Lower lobe of right lung (tissue), 2 donors: ENCODE measurements around the gene GUK1. TPM values are rescaled to one million over a fixed set of nuclear protein-coding genes. Genes with fewer than 3 reads are reported as not detected.

Experiments used
- ATAC-seq, 2 donors: fragments of 200-7000 bp; cut with Tn5 transposase; one replicate each; pipeline ENCODE4 v1.9.1; 2020 to 2022; ENCODE audit warnings: mild to moderate bottlenecking in 2 of 2, moderate library complexity in 2 of 2
- DNase-seq: peaks from one replicate; pipeline ENCODE4 v3.0.0-alpha.2; 2020
- H3K27ac ChIP-seq: fragments of 200-600 bp; one replicate; pipeline ENCODE4 v1.8.0; 2022
- H3K27me3 ChIP-seq: fragments of 200-600 bp; one replicate; pipeline ENCODE4 v1.8.0; 2022; ENCODE audit warnings: low read depth
- H3K36me3 ChIP-seq: fragments of 200-600 bp; one replicate; pipeline ENCODE4 v1.8.0; 2022; ENCODE audit warnings: mild to moderate bottlenecking
- H3K4me1 ChIP-seq: fragments of 200-600 bp; one replicate; pipeline ENCODE4 v1.8.0; 2022
- H3K4me3 ChIP-seq: fragments of 200-600 bp; one replicate; pipeline ENCODE4 v1.8.0; 2022; ENCODE audit warnings: mild to moderate bottlenecking
- H3K9me3 ChIP-seq: fragments of 200-600 bp; one replicate; pipeline ENCODE4 v1.8.0; 2022
- intact Hi-C: fragments of 100-400 bp; cut with DNase I; formaldehyde crosslinking; loops from one replicate; pipeline ENCODE4 v1.11.0; 2022
- total RNA-seq: library from RNA; stranded (reverse); fragmentation: NEBNext Ultra II Directional; extraction: Animal tissue kit (Norgen Biotek cat#: 25700); gene quantifications from one replicate; pipeline ENCODE4 v1.2.1, GENCODE V29; 2021
- TF ChIP-seq, protein P1 (sequence below): fragments of 200-600 bp; IDR thresholded peaks from one replicate; pipeline ENCODE4 v1.8.0; 2022; ENCODE audit warnings: antibody characterized with exemption, mild to moderate bottlenecking
- donor health status: DM: no; HTN: yes; CAD: no; lungs with severe emphysema.

Gene GUK1
- total RNA-seq, 1 donor from 2014 or later = 192 TPM

DNA sequence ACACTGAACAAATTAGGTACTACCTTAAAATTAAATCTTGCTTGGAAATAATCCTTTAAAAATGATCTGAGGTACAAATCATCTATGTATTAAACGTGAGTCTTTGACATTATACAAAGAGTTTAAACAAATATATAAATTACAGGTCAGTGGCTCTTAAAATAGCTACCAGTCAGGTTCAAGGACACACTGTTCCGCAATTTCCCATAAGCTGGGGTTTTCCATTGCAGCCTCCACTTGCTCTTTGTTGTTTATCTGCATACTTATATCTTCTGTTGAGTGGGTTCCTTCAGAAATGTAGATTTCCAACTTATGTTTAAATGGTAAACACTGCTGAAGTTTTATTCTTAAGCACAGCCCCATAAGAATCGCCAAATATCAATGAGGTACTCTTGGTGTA lies 25.3 kb upstream of the GUK1 start:
- Histone ChIP-seq H3K27me3 (no peaks in the 10 kb centered on the region), H3K27ac (no peak overlapping the region), H3K4me1 (peaks cover 8% of the 10 kb centered on the region), H3K9me3 (no peaks in the 10 kb centered on the region), H3K4me3 (no peak overlapping the region), H3K36me3 (no peaks in the 10 kb centered on the region)
- intact Hi-C loops = no loop called here
- TF ChIP-seq, protein P1, sequence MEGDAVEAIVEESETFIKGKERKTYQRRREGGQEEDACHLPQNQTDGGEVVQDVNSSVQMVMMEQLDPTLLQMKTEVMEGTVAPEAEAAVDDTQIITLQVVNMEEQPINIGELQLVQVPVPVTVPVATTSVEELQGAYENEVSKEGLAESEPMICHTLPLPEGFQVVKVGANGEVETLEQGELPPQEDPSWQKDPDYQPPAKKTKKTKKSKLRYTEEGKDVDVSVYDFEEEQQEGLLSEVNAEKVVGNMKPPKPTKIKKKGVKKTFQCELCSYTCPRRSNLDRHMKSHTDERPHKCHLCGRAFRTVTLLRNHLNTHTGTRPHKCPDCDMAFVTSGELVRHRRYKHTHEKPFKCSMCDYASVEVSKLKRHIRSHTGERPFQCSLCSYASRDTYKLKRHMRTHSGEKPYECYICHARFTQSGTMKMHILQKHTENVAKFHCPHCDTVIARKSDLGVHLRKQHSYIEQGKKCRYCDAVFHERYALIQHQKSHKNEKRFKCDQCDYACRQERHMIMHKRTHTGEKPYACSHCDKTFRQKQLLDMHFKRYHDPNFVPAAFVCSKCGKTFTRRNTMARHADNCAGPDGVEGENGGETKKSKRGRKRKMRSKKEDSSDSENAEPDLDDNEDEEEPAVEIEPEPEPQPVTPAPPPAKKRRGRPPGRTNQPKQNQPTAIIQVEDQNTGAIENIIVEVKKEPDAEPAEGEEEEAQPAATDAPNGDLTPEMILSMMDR = no peak
- DNase-seq (no peak), ATAC-seq (no peak)

DNA sequence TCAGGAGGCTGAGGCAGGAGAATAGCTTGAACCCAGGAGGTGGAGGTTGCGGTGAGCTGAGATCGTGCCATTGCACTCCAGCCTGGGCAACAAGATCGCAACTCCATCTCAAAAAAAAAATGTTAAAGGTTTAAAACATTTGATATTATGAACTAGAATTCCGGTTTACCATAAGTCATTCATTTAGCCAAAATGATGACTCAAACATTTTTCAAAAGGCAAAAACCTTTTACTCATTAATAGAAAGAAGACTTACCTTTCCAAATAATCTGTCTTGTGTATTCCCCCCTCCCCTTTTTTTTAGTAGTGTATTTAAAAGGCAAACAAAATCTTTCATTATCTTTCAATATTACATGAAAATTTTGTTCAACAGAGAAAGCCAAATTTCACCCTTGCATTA lies 22.7 kb upstream of the GUK1 start:
- H3K9me3 ChIP-seq = no peaks in the 10 kb centered on the region
- no peak for ATAC-seq
- H3K36me3 ChIP-seq = no peaks in the 10 kb centered on the region
- TF ChIP-seq, protein P1 = no peak
- intact Hi-C loops = no loop called here
- DNase-seq = no peak
- no peaks in the 10 kb centered on the region for H3K27me3 ChIP-seq
- no peak overlapping the region for H3K4me3 ChIP-seq
- no peak overlapping the region for H3K27ac ChIP-seq
- no peaks in the 10 kb centered on the region for H3K4me1 ChIP-seq

DNA sequence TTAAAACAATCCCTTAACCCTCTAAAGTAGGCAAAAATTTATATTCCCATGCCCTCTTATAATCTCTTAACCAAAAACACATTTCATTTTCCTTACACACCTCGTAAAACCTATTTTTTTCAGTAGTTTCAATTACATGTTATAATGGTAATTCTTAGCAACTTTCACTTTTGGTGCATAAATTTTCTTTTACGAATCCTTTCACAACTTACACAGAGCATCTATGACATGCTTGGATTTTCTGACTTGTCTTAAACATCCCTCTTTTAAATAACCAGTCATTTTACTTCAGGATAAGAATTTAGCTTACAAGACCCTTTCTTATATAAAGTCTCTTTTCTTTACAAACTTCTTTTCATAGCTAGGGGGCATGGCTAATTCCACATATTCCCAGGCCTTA lies 22.0 kb upstream of the GUK1 start:
- Histone ChIP-seq H3K9me3 (no peaks in the 10 kb centered on the region), H3K4me3 (no peak overlapping the region), H3K27ac (no peak overlapping the region), H3K27me3 (no peaks in the 10 kb centered on the region), H3K36me3 (no peaks in the 10 kb centered on the region), H3K4me1 (no peaks in the 10 kb centered on the region)
- ATAC-seq (no peak), DNase-seq (no peak)
- TF ChIP-seq, protein P1 = no peak
- intact Hi-C loops = no loop called here

DNA sequence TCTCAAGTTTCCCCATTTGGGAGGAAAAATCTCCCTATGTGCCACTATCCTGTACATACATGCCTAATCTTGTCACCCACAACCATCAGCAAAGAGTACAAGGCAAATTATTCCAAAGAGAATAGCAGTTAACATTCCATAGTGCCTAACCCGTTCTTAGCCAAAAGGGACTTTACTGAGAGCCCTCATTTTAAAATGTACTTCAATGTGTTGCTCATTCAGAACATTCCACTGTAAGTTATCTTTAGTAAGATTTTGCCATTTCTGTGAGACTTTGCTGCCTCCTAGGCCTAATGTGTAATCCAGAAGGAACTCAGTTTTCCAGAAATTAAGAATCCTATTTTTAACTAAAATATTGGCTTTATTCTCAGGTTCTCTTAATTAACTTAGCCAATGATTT lies 19.7 kb upstream of the GUK1 start:
- H3K4me1 ChIP-seq = no peaks in the 10 kb centered on the region
- ATAC-seq = no peak
- intact Hi-C loops = no loop called here
- H3K36me3 ChIP-seq = no peaks in the 10 kb centered on the region
- H3K4me3 ChIP-seq = no peak overlapping the region
- no peaks in the 10 kb centered on the region for H3K27me3 ChIP-seq
- TF ChIP-seq, protein P1 = no peak
- no peak overlapping the region for H3K27ac ChIP-seq
- DNase-seq = no peak
- H3K9me3 ChIP-seq = no peaks in the 10 kb centered on the region

DNA sequence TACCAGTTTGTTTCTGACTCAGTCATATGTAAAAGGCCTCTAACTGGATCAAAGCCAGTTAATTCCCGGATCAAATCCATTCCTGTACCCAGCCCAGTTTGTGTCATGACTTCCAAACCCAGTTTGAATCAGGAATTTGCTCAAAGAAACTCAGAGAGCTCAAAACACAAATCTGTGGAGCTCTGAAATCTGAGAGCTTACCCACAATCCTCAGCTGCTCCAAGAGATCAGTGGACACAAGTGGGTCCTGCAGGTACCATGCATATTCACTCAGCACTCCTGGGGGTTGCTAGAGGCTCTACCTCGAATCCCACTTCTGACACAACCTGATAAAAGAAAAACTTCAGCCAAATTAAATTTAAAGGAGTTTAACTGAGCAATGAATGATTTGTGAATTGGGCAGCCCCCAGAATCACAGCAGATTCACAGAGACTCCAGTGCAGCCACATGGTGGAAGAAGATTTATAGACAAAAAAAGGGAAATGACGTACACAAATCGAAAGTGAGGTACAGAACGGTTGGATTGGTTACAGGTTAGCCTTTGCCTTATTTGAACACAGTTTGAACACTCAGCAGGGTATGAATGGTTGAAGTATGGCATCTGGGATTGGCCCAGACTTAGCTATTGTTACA lies 19.1 kb upstream of the GUK1 start:
- intact Hi-C loops = no loop called here
- TF ChIP-seq, protein P1 = no peak
- H3K36me3 ChIP-seq = no peaks in the 10 kb centered on the region
- H3K4me1 ChIP-seq = no peaks in the 10 kb centered on the region
- no peak overlapping the region for H3K4me3 ChIP-seq
- ATAC-seq = no peak
- no peaks in the 10 kb centered on the region for H3K9me3 ChIP-seq
- no peak overlapping the region for H3K27ac ChIP-seq
- no peak for DNase-seq
- no peaks in the 10 kb centered on the region for H3K27me3 ChIP-seq
